Loucy (cell line): Measurements from ENCODE around the gene GAREM2.

Experiments used
- H2AFZ ChIP-seq: fragments of 200-600 bp; sonication (generic); 2 replicates; pipeline ENCODE4 v1.6.0; 2016; ENCODE audit warnings: antibody characterized with exemption, mild to moderate bottlenecking, low read length, moderate library complexity
- H3F3A ChIP-seq: fragments of 200-600 bp; 2 replicates; pipeline ENCODE4 v1.6.0; 2016; ENCODE audit warnings: antibody characterized with exemption, low read depth, mild to moderate bottlenecking
- H3K27me3 ChIP-seq: fragments of 200-600 bp; sonication (generic); 2 replicates; pipeline ENCODE4 v1.6.1; 2014; ENCODE audit warnings: low read length, mild to moderate bottlenecking; ENCODE audit not compliant: insufficient read depth, poor library complexity, severe bottlenecking
- H3K36me3 ChIP-seq: fragments of 200-600 bp; sonication (generic); 2 replicates; pipeline ENCODE4 v1.6.1; 2016; ENCODE audit warnings: low read length; ENCODE audit not compliant: insufficient read depth
- H3K4me1 ChIP-seq: fragments of 200-600 bp; sonication (generic); 2 replicates; pipeline ENCODE4 v1.5.1; 2014; ENCODE audit warnings: low read length, mild to moderate bottlenecking; ENCODE audit not compliant: insufficient read depth, poor library complexity, severe bottlenecking
- H3K4me2 ChIP-seq: fragments of 200-600 bp; sonication (generic); 2 replicates; pipeline ENCODE4 v1.6.0; 2014; ENCODE audit warnings: antibody characterized with exemption, low read length, low read depth, mild to moderate bottlenecking; ENCODE audit not compliant: poor library complexity, severe bottlenecking
- H3K4me3 ChIP-seq: fragments of 200-600 bp; sonication (generic); 2 replicates; pipeline ENCODE4 v1.5.1; 2014; ENCODE audit warnings: low read length, mild to moderate bottlenecking, mixed read lengths; ENCODE audit not compliant: poor library complexity, severe bottlenecking
- H3K79me2 ChIP-seq: fragments of 200-600 bp; sonication (generic); 2 replicates; pipeline ENCODE4 v1.6.1; 2014; ENCODE audit warnings: low read length; ENCODE audit not compliant: insufficient read depth
- H3K9ac ChIP-seq: fragments of 200-600 bp; sonication (generic); 2 replicates; pipeline ENCODE4 v1.6.0; 2014; ENCODE audit warnings: mild to moderate bottlenecking, low read depth, low read length, moderate library complexity; ENCODE audit not compliant: poor library complexity, severe bottlenecking
- H3K9me2 ChIP-seq: fragments of 200-600 bp; sonication (generic); replicated peaks from 2 replicates; pipeline ENCODE4 v1.6.1; 2016; ENCODE audit warnings: low read depth, low read length, mixed read lengths
- H3K9me3 ChIP-seq: fragments of 200-600 bp; sonication (generic); 2 replicates; pipeline ENCODE4 v1.6.1; 2014; ENCODE audit warnings: mild to moderate bottlenecking, antibody characterized with exemption, low read length, low read depth; ENCODE audit not compliant: insufficient read depth
- H4K20me1 ChIP-seq: fragments of 200-600 bp; sonication (generic); 2 replicates; pipeline ENCODE4 v1.6.0; 2014; ENCODE audit warnings: antibody characterized with exemption, low read length, mild to moderate bottlenecking; ENCODE audit not compliant: insufficient read depth, poor library complexity, severe bottlenecking
- EZH2phosphoT487 ChIP-seq: fragments of 200-600 bp; IDR thresholded peaks from 2 replicates; pipeline ENCODE4 v1.6.1; 2018; ENCODE audit warnings: antibody characterized with exemption, mild to moderate bottlenecking, moderate library complexity, borderline replicate concordance
- TF ChIP-seq, protein P1 (sequence below): fragments of 200-600 bp; sonication (generic); conservative IDR thresholded peaks from 2 replicates; pipeline ENCODE4 v1.5.1; 2014; ENCODE audit warnings: mild to moderate bottlenecking, antibody characterized with exemption, low read length

Gene GAREM2

DNA sequence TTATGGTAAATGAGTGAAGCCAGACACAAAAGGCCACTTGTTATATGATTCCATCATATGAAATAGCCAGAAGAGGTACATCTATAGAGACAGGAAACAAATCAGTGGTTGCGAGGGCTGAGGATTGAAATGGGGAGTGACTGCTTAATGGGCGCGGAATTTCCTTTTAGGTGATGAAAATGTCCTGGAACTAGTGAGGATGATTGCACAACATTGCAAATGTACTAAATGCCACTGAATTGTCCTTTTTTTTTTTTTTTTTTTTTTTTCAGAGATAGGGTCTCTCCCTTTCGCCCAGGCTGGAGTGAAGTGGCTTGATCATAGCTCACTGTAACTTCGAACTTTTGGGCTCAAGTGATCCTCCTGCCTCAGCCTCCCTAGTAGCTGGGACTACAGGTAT lies 15.3 kb upstream of the GAREM2 start:
- TF ChIP-seq EZH2phosphoT487 = no peak
- TF ChIP-seq, protein P1, sequence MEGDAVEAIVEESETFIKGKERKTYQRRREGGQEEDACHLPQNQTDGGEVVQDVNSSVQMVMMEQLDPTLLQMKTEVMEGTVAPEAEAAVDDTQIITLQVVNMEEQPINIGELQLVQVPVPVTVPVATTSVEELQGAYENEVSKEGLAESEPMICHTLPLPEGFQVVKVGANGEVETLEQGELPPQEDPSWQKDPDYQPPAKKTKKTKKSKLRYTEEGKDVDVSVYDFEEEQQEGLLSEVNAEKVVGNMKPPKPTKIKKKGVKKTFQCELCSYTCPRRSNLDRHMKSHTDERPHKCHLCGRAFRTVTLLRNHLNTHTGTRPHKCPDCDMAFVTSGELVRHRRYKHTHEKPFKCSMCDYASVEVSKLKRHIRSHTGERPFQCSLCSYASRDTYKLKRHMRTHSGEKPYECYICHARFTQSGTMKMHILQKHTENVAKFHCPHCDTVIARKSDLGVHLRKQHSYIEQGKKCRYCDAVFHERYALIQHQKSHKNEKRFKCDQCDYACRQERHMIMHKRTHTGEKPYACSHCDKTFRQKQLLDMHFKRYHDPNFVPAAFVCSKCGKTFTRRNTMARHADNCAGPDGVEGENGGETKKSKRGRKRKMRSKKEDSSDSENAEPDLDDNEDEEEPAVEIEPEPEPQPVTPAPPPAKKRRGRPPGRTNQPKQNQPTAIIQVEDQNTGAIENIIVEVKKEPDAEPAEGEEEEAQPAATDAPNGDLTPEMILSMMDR = no peak
- Histone ChIP-seq H3K9me2 (no peaks in the 10 kb centered on the region), H3K4me3 (no peak overlapping the region), H3K4me1 (no peaks in the 10 kb centered on the region), H3K9ac (no peak overlapping the region), H3K9me3 (peaks cover 12% of the 10 kb centered on the region; the same call in 1 of the 2 replicates), H3F3A (no peaks in the 10 kb centered on the region), H3K27me3 (no peaks in the 10 kb centered on the region), H4K20me1 (no peaks in the 10 kb centered on the region), H3K36me3 (no peaks in the 10 kb centered on the region), H2AFZ (no peak overlapping the region), H3K4me2 (no peak overlapping the region), H3K79me2 (no peaks in the 10 kb centered on the region)

DNA sequence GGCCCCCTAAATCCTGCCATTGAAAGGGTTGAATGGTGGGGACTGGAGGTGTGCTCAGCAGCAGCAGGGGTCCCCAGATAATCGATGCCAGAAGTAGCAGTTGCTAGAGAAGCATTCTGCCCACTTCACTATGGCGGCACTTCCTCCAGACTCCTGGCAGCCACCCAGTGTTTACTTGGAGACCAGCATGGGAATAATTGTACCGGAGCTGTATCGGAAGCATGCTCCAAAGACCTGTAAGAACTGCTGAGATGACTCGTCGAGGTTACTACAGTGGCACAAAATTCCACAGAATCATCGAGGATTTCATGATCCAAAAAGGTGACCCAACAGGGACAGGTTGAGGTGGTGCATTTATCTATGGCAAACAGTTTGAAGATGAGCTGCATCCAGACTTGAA lies 11.0 kb upstream of the GAREM2 start:
- Histone ChIP-seq H3K4me3 (no peak overlapping the region), H3K36me3 (no peaks in the 10 kb centered on the region), H3F3A (no peaks in the 10 kb centered on the region), H4K20me1 (no peaks in the 10 kb centered on the region), H2AFZ (no peak overlapping the region), H3K4me1 (no peaks in the 10 kb centered on the region), H3K9me2 (no peaks in the 10 kb centered on the region), H3K79me2 (no peaks in the 10 kb centered on the region), H3K4me2 (no peak overlapping the region), H3K27me3 (no peaks in the 10 kb centered on the region), H3K9me3 (no peaks in the 10 kb centered on the region), H3K9ac (no peak overlapping the region)
- no peak for TF ChIP-seq EZH2phosphoT487
- TF ChIP-seq, protein P1 = no peak

DNA sequence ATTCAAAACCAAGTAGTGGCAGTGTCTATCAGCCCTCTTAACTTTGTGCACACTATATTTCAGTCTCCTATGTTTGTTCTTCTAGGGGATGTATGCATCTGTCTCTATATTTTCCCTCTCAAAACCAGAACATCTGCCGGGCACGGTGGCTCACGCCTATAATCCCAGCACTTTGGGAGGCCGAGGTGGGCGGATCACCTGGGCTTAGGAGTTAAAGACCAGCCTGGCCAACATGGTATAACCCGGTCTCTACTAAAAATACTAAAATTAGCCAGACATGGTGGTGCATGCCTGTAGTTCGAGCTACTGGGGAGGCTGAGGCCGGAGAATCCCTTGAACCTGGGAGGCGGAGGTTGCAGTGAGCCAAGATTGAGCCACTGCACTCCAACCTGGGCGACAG lies 9.9 kb upstream of the GAREM2 start:
- TF ChIP-seq, protein P1 = no peak
- no peak for TF ChIP-seq EZH2phosphoT487
- Histone ChIP-seq H3K79me2 (no peaks in the 10 kb centered on the region), H3K36me3 (no peaks in the 10 kb centered on the region), H3F3A (no peaks in the 10 kb centered on the region), H3K4me2 (no peak overlapping the region), H3K4me1 (no peaks in the 10 kb centered on the region), H4K20me1 (no peaks in the 10 kb centered on the region), H2AFZ (no peak overlapping the region), H3K9me2 (no peaks in the 10 kb centered on the region), H3K9ac (no peak overlapping the region), H3K27me3 (no peaks in the 10 kb centered on the region), H3K4me3 (no peak overlapping the region), H3K9me3 (no peaks in the 10 kb centered on the region)
